ENCODE results near the gene CAVIN3.

The CAVIN3 gene

GRCh38 chr11:6273188-6273587 is 47.1 kb downstream of the CAVIN3 start:
- no peak overlapping the region for H3K4me3 ChIP-seq (ENCODE audit: low read depth, low read length)
- no peak for DNase-seq (ENCODE audit: low read depth)
- TF ChIP-seq, protein P1, sequence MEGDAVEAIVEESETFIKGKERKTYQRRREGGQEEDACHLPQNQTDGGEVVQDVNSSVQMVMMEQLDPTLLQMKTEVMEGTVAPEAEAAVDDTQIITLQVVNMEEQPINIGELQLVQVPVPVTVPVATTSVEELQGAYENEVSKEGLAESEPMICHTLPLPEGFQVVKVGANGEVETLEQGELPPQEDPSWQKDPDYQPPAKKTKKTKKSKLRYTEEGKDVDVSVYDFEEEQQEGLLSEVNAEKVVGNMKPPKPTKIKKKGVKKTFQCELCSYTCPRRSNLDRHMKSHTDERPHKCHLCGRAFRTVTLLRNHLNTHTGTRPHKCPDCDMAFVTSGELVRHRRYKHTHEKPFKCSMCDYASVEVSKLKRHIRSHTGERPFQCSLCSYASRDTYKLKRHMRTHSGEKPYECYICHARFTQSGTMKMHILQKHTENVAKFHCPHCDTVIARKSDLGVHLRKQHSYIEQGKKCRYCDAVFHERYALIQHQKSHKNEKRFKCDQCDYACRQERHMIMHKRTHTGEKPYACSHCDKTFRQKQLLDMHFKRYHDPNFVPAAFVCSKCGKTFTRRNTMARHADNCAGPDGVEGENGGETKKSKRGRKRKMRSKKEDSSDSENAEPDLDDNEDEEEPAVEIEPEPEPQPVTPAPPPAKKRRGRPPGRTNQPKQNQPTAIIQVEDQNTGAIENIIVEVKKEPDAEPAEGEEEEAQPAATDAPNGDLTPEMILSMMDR (IDR thresholded peaks at IDR 0.05; ENCODE audit: control insufficient read depth, extremely low read depth, insufficient read depth) = no peak

DNA sequence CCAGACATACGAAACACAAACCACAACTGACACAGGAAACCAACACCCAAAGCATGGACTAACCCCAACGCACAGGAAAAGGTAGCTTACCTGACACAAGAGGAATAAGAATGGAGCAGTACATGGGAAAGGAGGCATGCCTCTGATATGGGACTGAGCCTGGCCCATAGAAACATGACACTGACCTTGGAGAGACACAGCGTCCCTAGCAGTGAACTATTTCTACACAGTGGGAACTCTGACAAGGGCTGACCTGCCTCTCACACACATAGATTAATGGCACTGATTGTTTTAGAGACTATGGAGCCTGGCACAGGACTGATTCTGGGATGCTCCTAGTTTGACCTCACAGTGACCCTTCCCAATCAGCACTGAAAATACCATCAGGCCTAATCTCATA is 48.7 kb downstream of the CAVIN3 start:
- DNase-seq (ENCODE audit: low read depth) = no peak
- TF ChIP-seq, protein P1 (IDR thresholded peaks at IDR 0.05; ENCODE audit: control insufficient read depth, extremely low read depth, insufficient read depth) = no peak
- no peak overlapping the region for H3K4me3 ChIP-seq (ENCODE audit: low read depth, low read length)

GRCh38 chr11:6270584-6271246 is 49.6 kb downstream of the CAVIN3 start:
- DNase-seq (ENCODE audit: low read depth) = no peak
- TF ChIP-seq, protein P1 (IDR thresholded peaks at IDR 0.05; ENCODE audit: control insufficient read depth, extremely low read depth, insufficient read depth) = no peak

DNA sequence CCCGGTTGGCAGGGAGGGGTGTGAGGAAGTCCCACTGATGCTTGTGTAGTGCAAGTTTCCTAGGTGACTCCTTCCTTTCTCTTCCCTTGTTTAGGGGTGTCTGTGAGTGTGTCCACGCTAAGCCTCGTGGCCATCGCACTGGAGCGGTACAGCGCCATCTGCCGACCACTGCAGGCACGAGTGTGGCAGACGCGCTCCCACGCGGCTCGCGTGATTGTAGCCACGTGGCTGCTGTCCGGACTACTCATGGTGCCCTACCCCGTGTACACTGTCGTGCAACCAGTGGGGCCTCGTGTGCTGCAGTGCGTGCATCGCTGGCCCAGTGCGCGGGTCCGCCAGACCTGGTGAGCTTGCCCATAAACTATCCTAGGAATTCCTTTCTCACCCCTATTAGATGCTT is 50.3 kb downstream of the CAVIN3 start:
- TF ChIP-seq, protein P1 (IDR thresholded peaks at IDR 0.05; ENCODE audit: control insufficient read depth, extremely low read depth, insufficient read depth) = peak; percentile 31; the same call in 1 of the 2 replicates
- no peak overlapping the region for H3K4me3 ChIP-seq (ENCODE audit: low read depth, low read length)
- DNase-seq (ENCODE audit: low read depth) = no peak

More at GRCh38 chr11:6270584-6271246, 49.6 kb downstream of the CAVIN3 start:
- H3K4me3 ChIP-seq (ENCODE audit: low read depth, low read length) = no peak overlapping the region

All from LNCaP clone FGC (cell line).